PC-9 (cell line): ENCODE results near the gene BCL6. TPM values are rescaled to one million over a fixed set of nuclear protein-coding genes. Genes with fewer than 3 reads are reported as not detected.

Experiments
- BruUV-seq: library from RNA; stranded (reverse); fragments of 400-500 nt; replicated peaks from 2 replicates; lab custom pipeline; 2021; lab: Mats Ljungman, UMichigan
- CTCF ChIA-PET: fragments of 300-600 bp; sonication (Branson Sonifier 250); formaldehyde crosslinking; loops from one replicate; lab custom pipeline; 2022; ENCODE audit warnings: antibody characterized with exemption; lab: Charles Lee
- POLR2A ChIA-PET: fragments of 300-600 bp; sonication (Branson Sonifier 250); formaldehyde crosslinking; loops from one replicate; lab custom pipeline; 2022; ENCODE audit warnings: antibody characterized with exemption; ENCODE audit not compliant: unreplicated experiment; lab: Charles Lee
- DNase-seq, 2 experiments: peaks; one replicate each; pipeline versions ENCODE4 v3.0.0 to v3.0.0-alpha.2; 2015 to 2022; ENCODE audit warnings: mixed read lengths in 1 of 2
- H2AFZ ChIP-seq: fragments of 200-600 bp; sonication (generic); 2 replicates; pipeline ENCODE4 v1.8.1; 2017; ENCODE audit warnings: antibody characterized with exemption
- H3F3A ChIP-seq: fragments of 200-600 bp; sonication (generic); 2 replicates; pipeline ENCODE4 v1.8.1; 2017; ENCODE audit warnings: antibody characterized with exemption, mild to moderate bottlenecking, low read depth; ENCODE audit not compliant: insufficient read depth
- H3K27ac ChIP-seq: fragments of 200-600 bp; sonication (generic); 2 replicates; pipeline ENCODE4 v1.6.1; 2016; ENCODE audit warnings: mixed run types
- H3K27me3 ChIP-seq: fragments of 200-600 bp; sonication (generic); 2 replicates; pipeline ENCODE4 v1.6.1; 2016; ENCODE audit warnings: low read depth, mixed run types; ENCODE audit not compliant: insufficient read depth
- H3K36me3 ChIP-seq: fragments of 200-600 bp; sonication (generic); 2 replicates; pipeline ENCODE4 v1.6.1; 2016; ENCODE audit warnings: low read depth, mixed run types
- H3K4me1 ChIP-seq: fragments of 200-600 bp; sonication (generic); replicated peaks from 2 replicates; pipeline ENCODE4 v1.6.1; 2016; ENCODE audit warnings: mixed run types; ENCODE audit not compliant: insufficient read depth
- H3K4me2 ChIP-seq: fragments of 200-600 bp; sonication (generic); 2 replicates; pipeline ENCODE4 v1.6.1; 2017; ENCODE audit warnings: mixed run types
- H3K4me3 ChIP-seq: fragments of 200-600 bp; sonication (generic); 2 replicates; pipeline ENCODE4 v1.6.1; 2016; ENCODE audit warnings: mixed run types
- H3K79me2 ChIP-seq: fragments of 200-600 bp; sonication (generic); 2 replicates; pipeline ENCODE4 v1.6.1; 2017; ENCODE audit warnings: low read depth, mixed run types
- H3K9me2 ChIP-seq: fragments of 200-600 bp; sonication (generic); 2 replicates; pipeline ENCODE4 v1.8.1; 2017; ENCODE audit warnings: mild to moderate bottlenecking; ENCODE audit not compliant: insufficient read depth
- H3K9me3 ChIP-seq: fragments of 200-600 bp; sonication (generic); 2 replicates; pipeline ENCODE4 v1.8.1; 2016; ENCODE audit warnings: low read depth; ENCODE audit not compliant: insufficient read depth
- H4K20me1 ChIP-seq: fragments of 200-600 bp; sonication (generic); 2 replicates; pipeline ENCODE4 v1.8.1; 2017; ENCODE audit not compliant: insufficient read depth
- EZH2 ChIP-seq: fragments of 200-600 bp; sonication (generic); IDR thresholded peaks from 2 replicates; pipeline ENCODE4 v1.8.0; 2017; ENCODE audit warnings: antibody characterized with exemption, low read depth
- intact Hi-C: fragments of 100-400 bp; cut with micrococcal nuclease; formaldehyde crosslinking; loops from one replicate; pipeline ENCODE4 v1.10.0; 2022; ENCODE audit not compliant: unreplicated experiment
- total RNA-seq: library from RNA; stranded (reverse); gene quantifications from 2 replicates; pipeline ENCODE4 v1.2.3, GENCODE V29; 2021
- TF ChIP-seq, protein P1 (sequence below): fragments of 200-600 bp; sonication (generic); conservative IDR thresholded peaks from 2 replicates; pipeline ENCODE4 v1.6.1; 2017; ENCODE audit warnings: mixed run types, antibody characterized with exemption, mild to moderate bottlenecking, moderate library complexity

Gene BCL6
- total RNA-seq, 1 experiment from 2014 or later = 42.2 TPM

DNA sequence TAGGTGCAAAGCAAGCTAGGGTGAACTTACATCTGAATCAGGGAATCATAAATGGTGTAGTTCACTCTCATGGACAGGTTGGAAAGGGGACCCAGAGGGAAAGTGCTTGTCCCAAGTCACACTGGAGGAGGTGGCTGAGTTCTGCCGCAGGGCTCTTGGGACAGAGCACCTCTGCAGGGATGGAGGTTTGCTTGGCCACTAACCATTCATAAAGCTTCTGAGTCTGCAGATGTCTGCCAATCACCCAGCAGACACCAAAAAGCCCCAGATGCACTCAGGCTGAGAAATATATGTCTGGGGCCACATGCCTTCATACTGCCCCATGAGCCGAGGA, 25.0 kb downstream of the BCL6 start:
- no peak for DNase-seq
- Histone ChIP-seq H3K4me1 (no peaks in the 10 kb centered on the region), H3K27ac (no peak overlapping the region), H3K9me2 (no peaks in the 10 kb centered on the region), H3K4me3 (no peak overlapping the region), H3K27me3 (no peaks in the 10 kb centered on the region), H3K36me3 (peaks cover 25% of the 10 kb centered on the region), H3K4me2 (no peak overlapping the region), H2AFZ (no peak overlapping the region), H4K20me1 (peaks cover 12% of the 10 kb centered on the region; the same call in 1 of the 2 replicates), H3K79me2 (no peaks in the 10 kb centered on the region), H3F3A (peaks cover 34% of the 10 kb centered on the region), H3K9me3 (no peaks in the 10 kb centered on the region)
- no TSS peak for BruUV-seq
- intact Hi-C loops = no loop called here
- TF ChIP-seq, protein P1, sequence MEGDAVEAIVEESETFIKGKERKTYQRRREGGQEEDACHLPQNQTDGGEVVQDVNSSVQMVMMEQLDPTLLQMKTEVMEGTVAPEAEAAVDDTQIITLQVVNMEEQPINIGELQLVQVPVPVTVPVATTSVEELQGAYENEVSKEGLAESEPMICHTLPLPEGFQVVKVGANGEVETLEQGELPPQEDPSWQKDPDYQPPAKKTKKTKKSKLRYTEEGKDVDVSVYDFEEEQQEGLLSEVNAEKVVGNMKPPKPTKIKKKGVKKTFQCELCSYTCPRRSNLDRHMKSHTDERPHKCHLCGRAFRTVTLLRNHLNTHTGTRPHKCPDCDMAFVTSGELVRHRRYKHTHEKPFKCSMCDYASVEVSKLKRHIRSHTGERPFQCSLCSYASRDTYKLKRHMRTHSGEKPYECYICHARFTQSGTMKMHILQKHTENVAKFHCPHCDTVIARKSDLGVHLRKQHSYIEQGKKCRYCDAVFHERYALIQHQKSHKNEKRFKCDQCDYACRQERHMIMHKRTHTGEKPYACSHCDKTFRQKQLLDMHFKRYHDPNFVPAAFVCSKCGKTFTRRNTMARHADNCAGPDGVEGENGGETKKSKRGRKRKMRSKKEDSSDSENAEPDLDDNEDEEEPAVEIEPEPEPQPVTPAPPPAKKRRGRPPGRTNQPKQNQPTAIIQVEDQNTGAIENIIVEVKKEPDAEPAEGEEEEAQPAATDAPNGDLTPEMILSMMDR = no peak
- TF ChIP-seq EZH2 = no peak
- ChIA-PET POLR2A (interaction anchor here (0.6 kb wide), 2 partner anchors 19 to 210 kb away, joined by 3 read pairs; no protein-coding TSS in a partner anchor), CTCF (interaction anchor here (1.0 kb wide), 1 partner anchor 400 kb away, joined by 3 read pairs; no protein-coding TSS in a partner anchor)

DNA sequence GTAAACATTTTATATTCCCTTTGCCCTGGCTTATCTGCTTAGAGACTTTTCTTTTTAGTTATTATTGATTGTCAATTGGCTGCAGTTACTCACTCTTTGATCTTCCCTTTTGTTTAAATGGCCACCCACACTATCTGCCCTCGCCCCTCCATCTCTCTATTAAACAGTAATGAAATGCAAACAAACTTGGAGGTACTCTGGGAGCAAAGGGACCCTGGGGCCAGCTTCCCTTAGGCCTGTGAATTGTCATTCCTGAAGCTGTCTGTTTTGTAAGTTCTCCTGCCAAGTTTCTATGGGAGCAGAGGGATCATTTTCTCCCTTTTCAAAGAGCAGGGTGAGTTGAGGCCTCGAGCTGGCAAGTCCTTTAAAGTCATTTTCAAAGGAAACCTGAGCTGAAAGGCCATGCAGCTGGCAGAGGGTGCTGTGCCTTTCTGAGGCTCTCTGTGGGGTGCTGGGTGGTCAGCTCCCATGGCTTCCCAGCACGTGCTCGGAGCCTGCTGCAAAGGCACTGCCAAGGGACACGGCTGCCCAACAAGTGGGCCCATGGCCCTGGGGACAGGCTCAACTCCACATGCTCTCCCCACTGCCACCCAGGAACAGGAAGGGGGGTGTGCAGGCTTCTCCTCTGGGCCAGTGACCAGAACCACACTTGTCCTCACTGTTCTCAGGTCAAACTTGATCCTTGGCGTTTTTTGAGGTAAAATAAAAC, 25.5 kb downstream of the BCL6 start:
- peaks cover 24% of the 10 kb centered on the region for H3K36me3 ChIP-seq
- no peak for DNase-seq
- peaks cover 12% of the 10 kb centered on the region; the same call in 1 of the 2 replicates for H4K20me1 ChIP-seq
- no peak for TF ChIP-seq EZH2
- TF ChIP-seq, protein P1 = no peak
- H3K4me3 ChIP-seq = no peak overlapping the region
- H3K27me3 ChIP-seq = no peaks in the 10 kb centered on the region
- H2AFZ ChIP-seq = no peak overlapping the region
- H3F3A ChIP-seq = peaks cover 34% of the 10 kb centered on the region
- H3K9me3 ChIP-seq = no peaks in the 10 kb centered on the region
- intact Hi-C loops = loop anchor here (10.0 kb wide), 3 partner anchors 1105 to 1735 kb away; partner anchors contain the start of genes AHSG and CRYGS
- no peak overlapping the region for H3K27ac ChIP-seq
- no peak overlapping the region for H3K4me2 ChIP-seq
- no TSS peak for BruUV-seq
- CTCF ChIA-PET = interaction anchor here (0.6 to 1.0 kb wide), 2 partner anchors 400 to 653 kb away, joined by 3 to 17 read pairs; no protein-coding TSS in a partner anchor
- H3K79me2 ChIP-seq = no peaks in the 10 kb centered on the region
- POLR2A ChIA-PET = interaction anchor here (0.6 kb wide), 2 partner anchors 211 to 1208 kb away, joined by 3 to 6 read pairs; no protein-coding TSS in a partner anchor
- H3K4me1 ChIP-seq = no peaks in the 10 kb centered on the region
- no peaks in the 10 kb centered on the region for H3K9me2 ChIP-seq

- TF ChIP-seq EZH2 = no peak
- TF ChIP-seq, protein P1 = no peak
- H3K36me3 ChIP-seq = peaks cover 15% of the 10 kb centered on the region
- H3K79me2 ChIP-seq = no peaks in the 10 kb centered on the region
- H3K4me3 ChIP-seq = no peak overlapping the region
- POLR2A ChIA-PET = interaction anchor here (0.6 to 0.7 kb wide), 2 partner anchors 117 to 712 kb away, joined by 4 to 6 read pairs; no protein-coding TSS in a partner anchor
- intact Hi-C loops = loop anchor here (10.0 kb wide), 3 partner anchors 1104 to 1734 kb away; partner anchors contain the start of genes AHSG and CRYGS
- no TSS peak for BruUV-seq
- no peak for DNase-seq
- no peaks in the 10 kb centered on the region for H3K9me2 ChIP-seq
- no peak overlapping the region for H2AFZ ChIP-seq
- H3K9me3 ChIP-seq = no peaks in the 10 kb centered on the region
- H3K4me1 ChIP-seq = no peaks in the 10 kb centered on the region
- H3F3A ChIP-seq = peaks cover 28% of the 10 kb centered on the region
- no peaks in the 10 kb centered on the region for H3K27me3 ChIP-seq
- H3K4me2 ChIP-seq = no peak overlapping the region
- H3K27ac ChIP-seq = no peak overlapping the region
- H4K20me1 ChIP-seq = peaks cover 12% of the 10 kb centered on the region; the same call in 1 of the 2 replicates
- CTCF ChIA-PET = interaction anchor here (0.7 kb wide), 1 partner anchor 1889 kb away, joined by 3 read pairs; no protein-coding TSS in a partner anchor
Measured at GRCh38 chr3:187718802-187719201, 26.5 kb downstream of the BCL6 start.
